CD4-positive, alpha-beta memory T cell (primary cell): Measurements from ENCODE around the gene MED26. TPM values are rescaled to one million over a fixed set of nuclear protein-coding genes. Genes with fewer than 3 reads are reported as not detected.

ENCODE experiments used
- CTCF ChIA-PET: fragments of 350-600 bp; sonication (Branson Sonifier 250); formaldehyde crosslinking; loops from one replicate; lab custom pipeline; 2021; ENCODE audit warnings: inconsistent platforms; ENCODE audit not compliant: partially characterized antibody; lab: Charles Lee
- POLR2A ChIA-PET: fragments of 350-600 bp; sonication (Branson Sonifier 250); formaldehyde crosslinking; loops from one replicate; lab custom pipeline; 2021; ENCODE audit not compliant: partially characterized antibody; lab: Charles Lee
- DNase-seq, 5 donors: peaks; one replicate each; pipeline versions ENCODE4 v3.0.0 to v3.0.0-alpha.2; 2020 to 2022; ENCODE audit warnings: mixed read lengths in 1 of 5
- H3K27ac ChIP-seq: one replicate; pipeline ENCODE4 v1.7.0; 2013; ENCODE audit warnings: low read depth, low read length
- H3K27me3 ChIP-seq: 2 replicates; pipeline ENCODE4 v1.7.0; 2013; ENCODE audit warnings: mild to moderate bottlenecking, low read length, moderate library complexity; ENCODE audit not compliant: insufficient read depth
- H3K36me3 ChIP-seq: 2 replicates; pipeline ENCODE4 v1.7.0; 2013; ENCODE audit warnings: mild to moderate bottlenecking, low read length, moderate library complexity; ENCODE audit not compliant: insufficient read depth
- H3K4me1 ChIP-seq: 2 replicates; pipeline ENCODE4 v1.7.0; 2013; ENCODE audit warnings: mild to moderate bottlenecking, low read length, moderate library complexity; ENCODE audit not compliant: insufficient read depth
- H3K4me3 ChIP-seq, 2 donors: one replicate each; pipeline ENCODE4 v1.7.0; 2013; ENCODE audit warnings: low read length in 2 of 2, mild to moderate bottlenecking in 1 of 2
- H3K9me3 ChIP-seq, 2 donors: one replicate each; pipeline ENCODE4 v1.7.0; 2013; ENCODE audit warnings: low read length in 2 of 2, control low read depth in 1 of 2; ENCODE audit not compliant: control insufficient read depth in 1 of 2
- H3K27ac Mint-ChIP-seq, 7 donors: one replicate each; pipeline ENCODE4 v1.8.0; 2020 to 2021; ENCODE audit warnings: mixed read lengths in 7 of 7, mild to moderate bottlenecking in 6 of 7, inconsistent platforms in 3 of 7, moderate library complexity in 3 of 7
- H3K27me3 Mint-ChIP-seq, 2 donors: one replicate each; pipeline ENCODE4 v1.8.0; 2020 to 2021; ENCODE audit warnings: mixed read lengths in 2 of 2
- H3K36me3 Mint-ChIP-seq, 2 donors: one replicate each; pipeline ENCODE4 v1.8.0; 2020 to 2021; ENCODE audit warnings: mixed read lengths in 2 of 2, inconsistent platforms in 1 of 2, mild to moderate bottlenecking in 1 of 2
- H3K4me1 Mint-ChIP-seq, 4 donors: one replicate each; pipeline ENCODE4 v1.8.0; 2020 to 2021; ENCODE audit warnings: mixed read lengths in 4 of 4, mild to moderate bottlenecking in 1 of 4
- H3K4me3 Mint-ChIP-seq, 8 donors: one replicate each; pipeline ENCODE4 v1.8.0; 2020 to 2021; ENCODE audit warnings: mixed read lengths in 8 of 8, mild to moderate bottlenecking in 7 of 8, moderate library complexity in 6 of 8, inconsistent platforms in 3 of 8
- H3K9me3 Mint-ChIP-seq, 8 donors: one replicate each; pipeline ENCODE4 v1.8.0; 2020 to 2021; ENCODE audit warnings: mixed read lengths in 8 of 8, mild to moderate bottlenecking in 5 of 8, inconsistent platforms in 3 of 8, moderate library complexity in 1 of 8
- intact Hi-C: fragments of 100-400 bp; cut with micrococcal nuclease; formaldehyde crosslinking; loops from one replicate; pipeline ENCODE4 v1.15.1; 2023
- polyA plus RNA-seq, 2 donors: library from polyadenylated mRNA; unstranded; fragments of 300-500 nt; fragmentation: Illumina TruSeq; gene quantifications; one replicate each; pipeline ENCODE4 v1.2.3, GENCODE V29; 2021
- total RNA-seq, 2 experiments: library from RNA; stranded (reverse); gene quantifications; one replicate each; pipeline ENCODE4 v1.2.3, GENCODE V29; 2021

Gene MED26
- total and polyA plus RNA-seq, 4 experiments from 2014 or later, result 3.3 to 18.6 (median 11.2) TPM

- POLR2A ChIA-PET, result interaction anchor here (0.5 to 3.0 kb wide), 4 partner anchors 11 to 249 kb away, joined by 3 to 11 read pairs (median 4); partner anchors contain the start of gene MED26
- Mint-ChIP-seq H3K36me3 (peaks cover 22 to 52% of the 10 kb centered on the region in 2 donors), H3K27me3 (no peaks in the 10 kb centered on the region), H3K4me3 (no peak overlapping the region), H3K4me1 (peaks cover 34 to 63% (median 50%) of the 10 kb centered on the region in 4 donors), H3K9me3 (peaks cover 0 to 3% (median 0%) of the 10 kb centered on the region in 8 donors), H3K27ac (peak overlapping the region in 2 of 7 donors; percentile 33 to 77)
- intact Hi-C loops, result no loop called here
- no peaks in the 10 kb centered on the region for H3K9me3 ChIP-seq
- no peak overlapping the region for H3K27ac ChIP-seq
- CTCF ChIA-PET, result interaction anchor here (1.1 kb wide), 1 partner anchor 11 kb away, joined by 3 read pairs; no protein-coding TSS in a partner anchor
- H3K36me3 ChIP-seq, result peaks cover 29% of the 10 kb centered on the region
- no peak for DNase-seq
- H3K27me3 ChIP-seq, result no peaks in the 10 kb centered on the region
- peaks cover 41% of the 10 kb centered on the region for H3K4me1 ChIP-seq
- no peak overlapping the region for H3K4me3 ChIP-seq
Observed at GRCh38 chr19:16576690-16577530, 51.1 kb downstream of the MED26 start.

- peaks cover 22 to 52% of the 10 kb centered on the region in 2 donors for H3K36me3 Mint-ChIP-seq
- Histone ChIP-seq H3K9me3 (no peaks in the 10 kb centered on the region), H3K4me1 (peaks cover 40% of the 10 kb centered on the region), H3K27me3 (no peaks in the 10 kb centered on the region), H3K27ac (no peak overlapping the region), H3K36me3 (peaks cover 25% of the 10 kb centered on the region), H3K4me3 (no peak overlapping the region)
- intact Hi-C loops, result no loop called here
- ChIA-PET CTCF (no interaction called here), POLR2A (interaction anchor here (0.5 to 3.0 kb wide), 4 partner anchors 10 to 248 kb away, joined by 3 to 11 read pairs (median 3); no protein-coding TSS in a partner anchor)
- H3K9me3 Mint-ChIP-seq, result peaks cover 0 to 3% (median 0%) of the 10 kb centered on the region in 8 donors
- H3K4me1 Mint-ChIP-seq, result peaks cover 38 to 65% (median 53%) of the 10 kb centered on the region in 4 donors
- no peaks in the 10 kb centered on the region for H3K27me3 Mint-ChIP-seq
- peak overlapping the region in 3 of 7 donors; percentile 33 to 98 (median 77) for H3K27ac Mint-ChIP-seq
- no peak overlapping the region for H3K4me3 Mint-ChIP-seq
- DNase-seq, result no peak
Observed at GRCh38 chr19:16575861-16576689, 51.9 kb downstream of the MED26 start.

GRCh38 chr19:16575282-16575681, 52.7 kb downstream of the MED26 start:
- intact Hi-C loops, result no loop called here
- Mint-ChIP-seq H3K27me3 (no peaks in the 10 kb centered on the region), H3K9me3 (peaks cover 0 to 3% (median 0%) of the 10 kb centered on the region in 8 donors), H3K4me1 (peaks cover 37 to 70% (median 55%) of the 10 kb centered on the region in 4 donors), H3K27ac (peak overlapping the region in 6 of 7 donors; percentile 16 to 98 (median 42)), H3K4me3 (peak overlapping the region in 3 of 8 donors; percentile 17 to 54 (median 25)), H3K36me3 (peaks cover 22 to 52% of the 10 kb centered on the region in 2 donors)
- H3K9me3 ChIP-seq, result no peaks in the 10 kb centered on the region
- no peak overlapping the region for H3K27ac ChIP-seq
- ChIA-PET POLR2A (interaction anchor here (1.0 to 5.0 kb wide), 2 partner anchors 9 to 11 kb away, joined by 3 to 109 read pairs; no protein-coding TSS in a partner anchor), CTCF (no interaction called here)
- H3K27me3 ChIP-seq, result no peaks in the 10 kb centered on the region
- no peak for DNase-seq
- H3K4me1 ChIP-seq, result peaks cover 45% of the 10 kb centered on the region
- H3K4me3 ChIP-seq, result no peak overlapping the region
- H3K36me3 ChIP-seq, result peaks cover 25% of the 10 kb centered on the region

- Mint-ChIP-seq H3K4me1 (peaks cover 34 to 69% (median 54%) of the 10 kb centered on the region in 4 donors), H3K9me3 (no peaks in the 10 kb centered on the region), H3K27me3 (no peaks in the 10 kb centered on the region), H3K4me3 (peak overlapping the region; percentile 96 to 100 (median 99)), H3K27ac (peak overlapping the region; percentile 66 to 100 (median 99)), H3K36me3 (peaks cover 18 to 48% of the 10 kb centered on the region in 2 donors)
- POLR2A ChIA-PET, result interaction anchor here (1.1 to 5.0 kb wide), 7 partner anchors 8 to 86 kb away, joined by 3 to 109 read pairs (median 5); partner anchors contain the start of genes MED26 and SMIM7
- Histone ChIP-seq H3K4me1 (peaks cover 48% of the 10 kb centered on the region), H3K27ac (peak overlapping the region; percentile 91), H3K36me3 (peaks cover 16% of the 10 kb centered on the region), H3K27me3 (no peaks in the 10 kb centered on the region), H3K4me3 (peak overlapping the region; percentile 95 to 98), H3K9me3 (no peaks in the 10 kb centered on the region)
- DNase-seq, result no peak
- intact Hi-C loops, result no loop called here
- CTCF ChIA-PET, result interaction anchor here (0.7 to 2.1 kb wide), 3 partner anchors 10 to 19 kb away, joined by 3 to 8 read pairs (median 8); no protein-coding TSS in a partner anchor
Observed at GRCh38 chr19:16573925-16574324, 54.1 kb downstream of the MED26 start.

DNA sequence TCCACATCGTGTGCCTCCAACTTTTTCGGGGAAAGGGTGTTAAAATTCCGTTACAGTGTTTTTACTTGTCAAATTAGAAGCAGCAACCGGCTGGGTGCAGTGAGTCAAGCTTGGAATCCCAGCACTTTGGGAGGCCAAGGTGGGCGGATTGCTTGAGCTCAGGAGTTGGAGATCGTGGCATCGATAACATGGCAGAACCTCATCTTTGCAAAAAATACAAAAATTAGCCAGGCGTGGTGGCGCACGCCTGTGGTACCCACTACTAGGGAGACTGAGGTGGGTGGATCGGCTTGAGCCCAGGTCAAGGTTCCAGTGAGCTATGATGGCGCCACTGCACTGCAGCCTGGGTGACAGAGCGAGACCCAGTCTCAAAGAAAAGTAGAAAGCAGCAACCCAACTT, 54.7 kb downstream of the MED26 start:
- Mint-ChIP-seq H3K27me3 (no peaks in the 10 kb centered on the region), H3K9me3 (no peaks in the 10 kb centered on the region), H3K4me1 (peaks cover 33 to 71% (median 53%) of the 10 kb centered on the region in 4 donors), H3K4me3 (peak overlapping the region; percentile 96 to 100 (median 99)), H3K36me3 (peaks cover 14 to 44% of the 10 kb centered on the region in 2 donors), H3K27ac (peak overlapping the region; percentile 98 to 100 (median 99))
- no peaks in the 10 kb centered on the region for H3K27me3 ChIP-seq
- peaks cover 12% of the 10 kb centered on the region for H3K36me3 ChIP-seq
- peak overlapping the region; percentile 95 to 98 for H3K4me3 ChIP-seq
- ChIA-PET POLR2A (interaction anchor here (1.0 to 5.0 kb wide), 10 partner anchors 13 to 87 kb away, joined by 3 to 109 read pairs (median 8); partner anchors contain the start of genes MED26, SMIM7 and TMEM38A), CTCF (interaction anchor here (0.7 to 2.1 kb wide), 3 partner anchors 11 to 20 kb away, joined by 3 to 8 read pairs (median 8); no protein-coding TSS in a partner anchor)
- H3K27ac ChIP-seq, result peak overlapping the region; percentile 91
- DNase-seq, result no peak
- intact Hi-C loops, result no loop called here
- H3K9me3 ChIP-seq, result no peaks in the 10 kb centered on the region
- H3K4me1 ChIP-seq, result peaks cover 48% of the 10 kb centered on the region

- peak within 1 kb of the TSS; percentile 95 to 98 for H3K4me3 ChIP-seq
- Mint-ChIP-seq H3K9me3 (no peaks in the 10 kb centered on the region), H3K4me3 (peak within 1 kb of the TSS; percentile 96 to 100 (median 99)), H3K4me1 (peaks cover 33 to 76% (median 57%) of the 10 kb centered on the region in 4 donors), H3K36me3 (peaks cover 12 to 40% of the 10 kb centered on the region in 2 donors), H3K27me3 (no peaks in the 10 kb centered on the region), H3K27ac (peak within 1 kb of the TSS; percentile 98 to 100 (median 99))
- no peaks in the 10 kb centered on the region for H3K27me3 ChIP-seq
- H3K4me1 ChIP-seq, result peaks cover 54% of the 10 kb centered on the region
- intact Hi-C loops, result loop anchor here (1.0 kb wide), 3 partner anchors 12 to 56 kb away; partner anchors contain the start of genes CHERP and MED26
- no peaks in the 10 kb centered on the region for H3K9me3 ChIP-seq
- peak; percentile 89 to 91 (median 91) for DNase-seq
- H3K27ac ChIP-seq, result peak within 1 kb of the TSS; percentile 91
- CTCF ChIA-PET, result interaction anchor here (2.1 kb wide), 1 partner anchor 15 kb away, joined by 8 read pairs; no protein-coding TSS in a partner anchor
- POLR2A ChIA-PET, result interaction anchor here (0.8 to 5.0 kb wide), 8 partner anchors 14 to 88 kb away, joined by 3 to 109 read pairs (median 8); partner anchors contain the start of genes C19orf44, CALR3, MED26 and SMIM7
- H3K36me3 ChIP-seq, result peaks cover 11% of the 10 kb centered on the region
Observed at GRCh38 chr19:16572332-16573211, 55.4 kb downstream of the MED26 start, which contains the start of gene SLC35E1. TSS of gene SLC35E1 (minus strand) at chr19:16572415. CDS start at chr19:16572364, 51 bp downstream.
